Kidney epithelial cell (primary cell): Measurements from ENCODE around the gene RPLP1. TPM values are rescaled to one million over a fixed set of nuclear protein-coding genes. Genes with fewer than 3 reads are reported as not detected.

Source experiments
- DNase-seq: peaks from one replicate; pipeline ENCODE4 v3.0.0-alpha.2; 2010; ENCODE audit warnings: low read depth
- H3K27me3 ChIP-seq: 2 replicates; pipeline ENCODE4 v1.6.0; 2011; ENCODE audit warnings: low read length; ENCODE audit not compliant: control insufficient read depth, insufficient read depth
- H3K36me3 ChIP-seq: 2 replicates; pipeline ENCODE4 v1.5.1; 2011; ENCODE audit warnings: low read length; ENCODE audit not compliant: control insufficient read depth, insufficient read depth
- H3K4me3 ChIP-seq: 2 replicates; pipeline ENCODE4 v1.5.1; 2011; ENCODE audit warnings: low read depth, mild to moderate bottlenecking, control low read depth, low read length
- CTCF ChIP-seq: IDR thresholded peaks from 2 replicates; pipeline ENCODE4 v1.5.1; 2011; ENCODE audit warnings: mild to moderate bottlenecking, moderate library complexity, low read length, control low read depth, inconsistent platforms; ENCODE audit not compliant: insufficient read depth, poor library complexity, severe bottlenecking
- total RNA-seq: library from RNA; depleted of rRNA; stranded (reverse); fragments of >200 nt; gene quantifications from 2 replicates; pipeline ENCODE4 v1.2.3, GENCODE V29; 2015

The RPLP1 gene
- total RNA-seq, 1 donor from 2014 or later: 943 TPM

- H3K27me3 ChIP-seq: no peaks in the 10 kb centered on the region
Measured at GRCh38 chr15:69479081-69479480, 26.5 kb downstream of the RPLP1 start.

DNA sequence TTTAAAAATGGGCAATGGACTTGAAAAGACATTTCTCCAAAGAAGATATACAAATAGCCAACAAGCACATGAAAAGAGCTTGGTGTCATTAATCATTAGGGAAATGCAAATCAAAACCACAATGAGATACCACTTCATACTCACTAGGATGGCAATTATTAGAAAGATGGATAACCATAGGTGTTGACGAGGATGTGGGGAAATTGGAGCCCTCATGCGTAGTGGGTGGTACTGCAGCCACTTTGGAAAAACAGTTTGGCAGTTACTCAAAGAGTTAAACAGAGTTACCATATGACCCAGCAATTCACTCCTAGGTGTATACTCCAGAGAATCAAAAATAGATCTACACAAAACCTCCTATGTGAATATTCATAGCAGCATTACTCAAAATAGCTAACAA lies 27.4 kb downstream of the RPLP1 start:
- H3K27me3 ChIP-seq: no peaks in the 10 kb centered on the region
- H3K4me3 ChIP-seq: no peak overlapping the region
- DNase-seq: no peak
- no peaks in the 10 kb centered on the region for H3K36me3 ChIP-seq
- TF ChIP-seq CTCF: no peak

More at GRCh38 chr15:69479081-69479480, 26.5 kb downstream of the RPLP1 start:
- no peak for TF ChIP-seq CTCF
- no peaks in the 10 kb centered on the region for H3K36me3 ChIP-seq
- no peak overlapping the region for H3K4me3 ChIP-seq
- DNase-seq: no peak

DNA sequence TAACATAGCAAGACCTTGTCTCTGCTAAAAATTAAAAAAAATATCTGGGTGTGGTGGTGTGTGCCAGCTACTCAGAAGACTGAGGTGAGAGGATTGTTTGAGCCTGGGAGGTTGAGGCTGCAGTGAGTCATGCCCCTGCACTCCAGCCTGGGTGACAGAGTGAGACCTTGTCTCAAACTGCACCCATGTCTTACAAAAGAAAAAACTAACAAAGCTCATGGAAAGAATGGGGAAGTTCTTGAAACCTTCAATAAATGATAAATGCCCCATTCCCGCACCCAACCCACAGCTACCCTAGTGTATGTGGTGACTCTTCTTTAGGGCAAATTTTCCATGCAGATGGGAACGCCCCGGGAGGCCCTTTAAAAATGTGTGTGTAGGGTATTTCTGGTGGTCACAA lies 28.3 kb downstream of the RPLP1 start:
- Histone ChIP-seq H3K27me3 (no peaks in the 10 kb centered on the region), H3K36me3 (no peaks in the 10 kb centered on the region), H3K4me3 (no peak overlapping the region)
- no peak for DNase-seq
- TF ChIP-seq CTCF: no peak

DNA sequence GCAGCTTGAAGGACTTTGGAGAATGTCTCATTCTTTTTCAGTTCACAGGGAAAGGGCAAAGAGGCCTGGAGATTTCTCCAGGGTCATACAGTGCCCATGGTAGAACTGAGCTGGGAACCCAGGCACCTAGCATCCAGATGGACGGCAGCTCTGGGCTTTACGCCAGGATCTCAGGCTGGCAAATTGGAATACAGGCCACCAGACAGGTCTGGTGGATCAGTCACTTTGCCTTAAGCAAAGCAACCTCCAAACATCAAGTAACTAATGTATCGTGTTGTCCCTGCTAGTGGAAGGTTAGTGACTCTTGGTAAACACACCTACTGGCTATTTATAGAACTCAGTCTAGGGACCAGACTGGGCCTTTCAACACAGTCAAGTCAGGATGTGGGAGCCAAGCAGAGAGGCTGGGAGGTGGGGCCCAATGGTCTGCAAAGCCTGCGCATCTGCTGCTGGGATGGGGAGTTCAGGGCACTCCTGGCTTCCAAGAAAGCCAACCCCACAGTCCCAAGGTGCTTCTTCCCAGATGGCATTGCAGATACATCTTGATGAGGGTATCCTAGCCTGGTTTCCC lies 30.2 kb downstream of the RPLP1 start:
- no peaks in the 10 kb centered on the region for H3K27me3 ChIP-seq
- no peak overlapping the region for H3K4me3 ChIP-seq

DNA sequence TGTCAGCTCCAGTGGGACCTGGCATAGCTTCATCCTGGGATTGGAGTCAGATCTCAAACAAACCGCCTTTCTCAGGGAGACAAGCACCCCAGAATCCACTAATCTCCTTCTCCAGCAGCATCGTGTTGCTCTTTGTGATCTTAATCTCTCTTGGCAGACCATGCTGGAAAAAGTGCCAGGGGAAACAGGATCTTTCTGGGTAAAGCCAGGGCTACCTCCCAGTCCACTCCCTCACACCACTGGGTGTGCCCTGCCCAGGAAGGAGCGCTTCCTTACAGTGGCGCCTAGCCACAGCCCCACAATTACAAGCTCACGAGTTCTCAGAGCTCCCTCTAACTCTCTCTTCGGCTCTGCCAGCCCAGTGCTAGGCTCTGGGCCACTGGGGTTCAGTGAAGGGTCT lies 32.2 kb downstream of the RPLP1 start:
- DNase-seq: no peak
- TF ChIP-seq CTCF: no peak
- H3K36me3 ChIP-seq: no peaks in the 10 kb centered on the region
- H3K4me3 ChIP-seq: no peak overlapping the region
- no peaks in the 10 kb centered on the region for H3K27me3 ChIP-seq

More for the DNA sequence above, 30.2 kb downstream of the RPLP1 start:
- no peaks in the 10 kb centered on the region for H3K36me3 ChIP-seq
- DNase-seq: no peak
- no peak for TF ChIP-seq CTCF

DNA sequence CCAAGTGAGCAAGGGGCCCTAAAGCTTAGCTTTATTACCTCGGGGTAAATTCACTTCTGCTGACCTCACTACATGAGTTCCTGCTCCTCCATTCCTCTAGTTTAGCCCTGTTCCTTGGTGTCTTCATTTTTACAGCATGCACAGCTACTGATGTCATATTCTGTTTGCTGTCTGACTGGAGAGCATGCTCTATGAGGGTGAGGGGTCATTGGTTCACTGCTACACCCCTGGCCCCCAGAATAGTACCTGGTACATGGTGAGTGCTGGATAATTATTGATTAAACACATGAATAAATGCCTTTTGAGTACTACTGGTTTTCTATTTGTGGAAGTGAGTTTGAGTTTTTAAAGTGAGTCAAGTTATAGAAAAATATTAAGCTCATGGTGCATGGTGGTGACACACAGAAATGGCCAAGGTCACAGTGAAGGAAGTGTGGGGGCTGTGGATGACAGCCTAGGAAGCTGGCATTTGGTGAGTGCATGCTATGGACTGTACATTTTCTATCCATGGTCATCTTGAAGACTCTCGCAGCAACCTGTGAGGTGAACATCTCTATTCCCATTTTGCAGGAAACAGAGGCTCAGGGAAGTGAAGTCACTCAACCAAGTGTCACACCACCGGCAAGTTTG lies 34.0 kb downstream of the RPLP1 start:
- no peak for DNase-seq
- Histone ChIP-seq H3K36me3 (no peaks in the 10 kb centered on the region), H3K27me3 (no peaks in the 10 kb centered on the region), H3K4me3 (no peak overlapping the region)
- no peak for TF ChIP-seq CTCF
